ENCODE data around the gene GPLD1. TPM values are rescaled to one million over a fixed set of nuclear protein-coding genes. Genes with fewer than 3 reads are reported as not detected.

The GPLD1 gene
- total RNA-seq, 1 donor from 2014 or later = 8.4 TPM

DNA sequence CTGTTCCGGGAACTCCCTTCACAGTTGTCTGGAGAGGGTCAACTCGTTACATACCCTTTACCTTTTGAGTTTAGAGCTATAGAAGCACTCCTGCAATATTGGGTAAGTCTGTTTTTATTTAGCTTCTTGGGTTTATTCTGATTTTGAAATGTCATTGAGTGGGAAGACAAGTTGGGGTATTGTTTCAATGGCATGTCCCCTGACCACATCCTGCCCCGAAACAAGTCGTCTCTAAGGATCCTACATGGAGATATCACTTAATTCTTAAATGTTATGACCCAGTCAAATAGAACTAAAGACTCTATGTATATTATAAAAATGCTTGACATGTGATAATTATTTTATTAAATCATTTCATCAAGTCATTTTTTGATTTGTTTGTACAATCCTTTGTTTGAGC, 77.1 kb downstream of the GPLD1 start:
- TF ChIP-seq, protein P1, sequence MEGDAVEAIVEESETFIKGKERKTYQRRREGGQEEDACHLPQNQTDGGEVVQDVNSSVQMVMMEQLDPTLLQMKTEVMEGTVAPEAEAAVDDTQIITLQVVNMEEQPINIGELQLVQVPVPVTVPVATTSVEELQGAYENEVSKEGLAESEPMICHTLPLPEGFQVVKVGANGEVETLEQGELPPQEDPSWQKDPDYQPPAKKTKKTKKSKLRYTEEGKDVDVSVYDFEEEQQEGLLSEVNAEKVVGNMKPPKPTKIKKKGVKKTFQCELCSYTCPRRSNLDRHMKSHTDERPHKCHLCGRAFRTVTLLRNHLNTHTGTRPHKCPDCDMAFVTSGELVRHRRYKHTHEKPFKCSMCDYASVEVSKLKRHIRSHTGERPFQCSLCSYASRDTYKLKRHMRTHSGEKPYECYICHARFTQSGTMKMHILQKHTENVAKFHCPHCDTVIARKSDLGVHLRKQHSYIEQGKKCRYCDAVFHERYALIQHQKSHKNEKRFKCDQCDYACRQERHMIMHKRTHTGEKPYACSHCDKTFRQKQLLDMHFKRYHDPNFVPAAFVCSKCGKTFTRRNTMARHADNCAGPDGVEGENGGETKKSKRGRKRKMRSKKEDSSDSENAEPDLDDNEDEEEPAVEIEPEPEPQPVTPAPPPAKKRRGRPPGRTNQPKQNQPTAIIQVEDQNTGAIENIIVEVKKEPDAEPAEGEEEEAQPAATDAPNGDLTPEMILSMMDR (IDR thresholded peaks at IDR 0.05) = no peak
- DNase-seq (no peak), ATAC-seq (ENCODE audit: low read depth) (no peak)
- Mint-ChIP-seq H3K36me3 (ENCODE audit: low read depth) (peaks cover 62% of the 10 kb centered on the region), H3K9me3 (no peaks in the 10 kb centered on the region), H3K27me3 (no peaks in the 10 kb centered on the region), H3K27ac (no peak overlapping the region), H3K4me1 (peaks cover 4% of the 10 kb centered on the region), H3K4me3 (no peak overlapping the region)
- intact Hi-C loops (cut with micrococcal nuclease) = no loop called here
- ChIA-PET POLR2A (interaction anchor here (0.7 kb wide), 1 partner anchor 234 kb away, joined by 4 read pairs; the partner anchor contains the start of gene KIAA0319), CTCF (no interaction called here)

DNA sequence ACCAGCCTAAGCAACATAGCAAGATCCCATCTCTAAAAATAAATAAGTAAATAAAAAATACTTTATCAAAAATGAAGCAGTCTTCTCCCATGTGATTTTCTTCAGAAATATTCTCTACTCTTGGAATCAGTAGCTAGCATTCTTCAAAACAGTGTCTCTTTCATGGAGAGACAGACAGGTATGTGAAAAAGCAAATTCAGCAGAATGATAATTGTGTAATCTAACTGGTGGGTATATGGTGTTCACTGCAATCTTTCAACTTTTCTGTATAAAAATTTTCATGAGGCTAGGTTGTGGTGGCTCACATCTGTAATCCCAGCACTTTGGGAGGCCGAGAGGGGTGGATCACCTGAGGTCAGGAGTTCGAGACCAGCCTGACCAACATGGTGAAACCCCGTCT, 78.8 kb downstream of the GPLD1 start:
- Mint-ChIP-seq H3K9me3 (no peaks in the 10 kb centered on the region), H3K36me3 (ENCODE audit: low read depth) (peaks cover 50% of the 10 kb centered on the region), H3K4me3 (no peak overlapping the region), H3K27me3 (no peaks in the 10 kb centered on the region), H3K4me1 (peaks cover under 1% of the 10 kb centered on the region), H3K27ac (no peak overlapping the region)
- CTCF ChIA-PET = no interaction called here
- ATAC-seq (ENCODE audit: low read depth) (no peak), DNase-seq (no peak)
- TF ChIP-seq, protein P1 (IDR thresholded peaks at IDR 0.05) = no peak
- intact Hi-C loops (cut with micrococcal nuclease) = no loop called here
- POLR2A ChIA-PET = no interaction called here

DNA sequence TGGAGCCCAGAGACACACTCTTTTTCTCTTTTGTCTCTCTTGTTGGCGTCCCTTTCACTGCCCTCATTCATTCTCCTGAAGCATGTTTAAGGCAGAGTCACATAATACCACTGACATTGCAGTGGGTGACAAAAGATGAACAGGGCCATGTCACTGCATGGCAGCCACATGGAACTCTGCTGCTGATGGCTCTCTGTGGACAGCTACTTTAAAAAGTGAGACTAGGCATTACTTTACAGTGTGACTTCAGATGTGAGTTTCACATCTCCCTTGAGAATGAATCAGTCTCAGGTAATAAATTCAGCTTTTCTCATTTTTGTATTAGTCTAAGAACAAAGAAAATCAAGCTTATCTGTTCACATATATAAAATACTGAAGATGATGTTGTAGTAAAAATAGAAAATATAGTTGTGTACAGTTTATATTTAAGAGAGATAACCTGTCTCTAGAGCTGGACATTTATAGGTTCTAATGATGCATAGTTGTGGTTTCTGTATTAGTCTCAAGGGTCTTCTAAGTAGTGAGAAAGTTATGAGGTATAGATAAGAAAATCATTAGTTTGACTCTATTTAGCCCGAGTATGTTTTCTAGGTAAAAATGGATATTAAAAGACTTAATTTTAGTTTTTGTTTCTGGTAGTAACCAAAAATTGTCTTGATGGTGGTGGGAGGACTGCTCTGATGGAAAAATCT, 80.5 kb downstream of the GPLD1 start:
- Mint-ChIP-seq H3K27me3 (no peaks in the 10 kb centered on the region), H3K27ac (no peak overlapping the region)

DNA sequence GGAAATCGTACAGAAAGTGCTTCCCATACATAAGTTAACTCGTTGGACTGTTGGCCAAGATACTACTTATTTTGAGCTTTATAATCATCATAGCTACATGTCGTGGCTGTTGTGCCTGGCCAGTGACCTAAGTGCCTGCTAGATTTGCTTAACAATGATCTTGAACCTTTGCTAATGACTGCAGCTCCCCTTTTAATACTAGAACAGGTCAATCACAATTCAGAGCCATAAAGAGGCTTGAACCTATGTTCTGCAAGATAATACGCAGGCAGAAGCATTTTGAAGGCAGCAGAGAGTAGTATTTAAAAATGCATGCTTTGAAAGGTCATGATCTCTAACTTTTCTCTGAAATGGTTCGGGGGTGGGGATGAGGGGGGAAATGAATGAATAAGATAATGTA, 84.1 kb downstream of the GPLD1 start:
- CTCF ChIA-PET = interaction anchor here (0.9 kb wide), 1 partner anchor 9 kb away, joined by 3 read pairs; no protein-coding TSS in a partner anchor
- Mint-ChIP-seq H3K27ac (no peak overlapping the region), H3K4me3 (no peak overlapping the region), H3K9me3 (no peaks in the 10 kb centered on the region), H3K27me3 (no peaks in the 10 kb centered on the region), H3K36me3 (ENCODE audit: low read depth) (peaks cover 31% of the 10 kb centered on the region), H3K4me1 (peaks cover 29% of the 10 kb centered on the region)
- ATAC-seq (ENCODE audit: low read depth) (no peak), DNase-seq (no peak)
- TF ChIP-seq, protein P1 (IDR thresholded peaks at IDR 0.05) = no peak
- intact Hi-C loops (cut with micrococcal nuclease) = no loop called here
- POLR2A ChIA-PET = no interaction called here

More for the DNA sequence above, 80.5 kb downstream of the GPLD1 start:
- no peak for DNase-seq
- ATAC-seq (ENCODE audit: low read depth) = no peak
- H3K9me3 Mint-ChIP-seq = no peaks in the 10 kb centered on the region
- H3K36me3 Mint-ChIP-seq (ENCODE audit: low read depth) = peaks cover 47% of the 10 kb centered on the region
- intact Hi-C loops (cut with micrococcal nuclease) = no loop called here
- H3K4me3 Mint-ChIP-seq = no peak overlapping the region
- TF ChIP-seq, protein P1 (IDR thresholded peaks at IDR 0.05) = no peak
- ChIA-PET POLR2A (no interaction called here), CTCF (interaction anchor here (1.3 kb wide), 1 partner anchor 25 kb away, joined by 3 read pairs; no protein-coding TSS in a partner anchor)
- H3K4me1 Mint-ChIP-seq = peaks cover 9% of the 10 kb centered on the region

DNA sequence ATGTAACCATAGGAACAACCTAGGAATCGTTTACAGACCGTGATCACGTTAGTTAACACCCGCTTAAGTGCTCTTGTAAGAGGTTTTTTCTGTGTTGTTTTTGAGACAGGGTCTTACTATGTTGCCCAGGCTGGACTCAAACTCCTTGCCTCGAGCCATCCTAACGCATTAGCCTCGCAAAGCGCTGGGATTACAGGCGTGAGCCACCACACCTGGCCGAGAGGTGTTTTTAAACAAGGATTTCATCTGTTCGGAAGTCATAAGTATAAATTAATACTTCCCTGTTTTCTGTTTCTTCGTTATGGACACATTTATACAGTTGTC, 85.9 kb downstream of the GPLD1 start:
- Mint-ChIP-seq H3K4me3 (peak overlapping the region; percentile 96), H3K4me1 (peaks cover 31% of the 10 kb centered on the region), H3K27me3 (peaks cover 5% of the 10 kb centered on the region), H3K36me3 (ENCODE audit: low read depth) (peaks cover 20% of the 10 kb centered on the region), H3K9me3 (no peaks in the 10 kb centered on the region), H3K27ac (peak overlapping the region; percentile 78)
- ATAC-seq (ENCODE audit: low read depth) = no peak
- CTCF ChIA-PET = no interaction called here
- POLR2A ChIA-PET = no interaction called here
- DNase-seq = no peak
- TF ChIP-seq, protein P1 (IDR thresholded peaks at IDR 0.05) = no peak
- intact Hi-C loops (cut with micrococcal nuclease) = loop anchor here (2.0 to 5.0 kb wide), 2 partner anchors 43 to 121 kb away; no protein-coding TSS in a partner anchor
